GM20431 (cell line): ENCODE data around the gene STAC.
"Not testable (repeated sequence)": the region's sequence is repeated elsewhere in the genome, so short reads cannot be mapped to it uniquely, and the experiment has no call there.

ENCODE experiments used
- in situ Hi-C: fragments of 300-500 bp; cut with MseI, MboI; formaldehyde crosslinking; loops from one replicate; pipeline ENCODE4 v1.15.0; 2020; ENCODE audit warnings: low sequenced_read_pairs; ENCODE audit not compliant: unreplicated experiment

The STAC gene

GRCh38 chr3:36409862-36410261 lies 29.6 kb downstream of the STAC start:
- in situ Hi-C loops = no loop called here

- in situ Hi-C loops = no loop called here
Observed at GRCh38 chr3:36411587-36411986, 31.3 kb downstream of the STAC start.

GRCh38 chr3:36416599-36416998 lies 36.3 kb downstream of the STAC start:
- in situ Hi-C loops = no loop called here

GRCh38 chr3:36417237-36417636 lies 36.9 kb downstream of the STAC start:
- in situ Hi-C loops = no loop called here

- in situ Hi-C loops = no loop called here
Observed at GRCh38 chr3:36418296-36418695, 38.0 kb downstream of the STAC start.

GRCh38 chr3:36428445-36428844 lies 48.1 kb downstream of the STAC start:
- in situ Hi-C loops = no loop called here

GRCh38 chr3:36429986-36430485 lies 49.7 kb downstream of the STAC start:
- in situ Hi-C loops = no loop called here

- in situ Hi-C loops = no loop called here
Observed at GRCh38 chr3:36433511-36433910, 53.2 kb downstream of the STAC start.

- in situ Hi-C loops = no loop called here
Observed at GRCh38 chr3:36434687-36435426, 54.6 kb downstream of the STAC start.

GRCh38 chr3:36443028-36443686 lies 62.9 kb downstream of the STAC start:
- in situ Hi-C loops = no loop called here

GRCh38 chr3:36444909-36445308 lies 64.6 kb downstream of the STAC start:
- in situ Hi-C loops = no loop called here

- in situ Hi-C loops = no loop called here
Observed at GRCh38 chr3:36446276-36446675, 66.0 kb downstream of the STAC start.

GRCh38 chr3:36447061-36447460 lies 66.8 kb downstream of the STAC start:
- in situ Hi-C loops = no loop called here

GRCh38 chr3:36451816-36452215 lies 71.5 kb downstream of the STAC start:
- in situ Hi-C loops = no loop called here

- in situ Hi-C loops = not testable (repeated sequence)
Observed at GRCh38 chr3:36453213-36453612, 72.9 kb downstream of the STAC start.

- in situ Hi-C loops = not testable (repeated sequence)
Observed at GRCh38 chr3:36453896-36454295, 73.6 kb downstream of the STAC start.

- in situ Hi-C loops = no loop called here
Observed at GRCh38 chr3:36455406-36455805, 75.1 kb downstream of the STAC start.

GRCh38 chr3:36456784-36457183 lies 76.5 kb downstream of the STAC start:
- in situ Hi-C loops = no loop called here

GRCh38 chr3:36457667-36458066 lies 77.4 kb downstream of the STAC start:
- in situ Hi-C loops = no loop called here

GRCh38 chr3:36459177-36459576 lies 78.9 kb downstream of the STAC start:
- in situ Hi-C loops = no loop called here

GRCh38 chr3:36461597-36461996 lies 81.3 kb downstream of the STAC start:
- in situ Hi-C loops = no loop called here

GRCh38 chr3:36472045-36472444 lies 91.7 kb downstream of the STAC start:
- in situ Hi-C loops = not testable (repeated sequence)
